ENCODE data around the gene RARS2. TPM values are rescaled to one million over a fixed set of nuclear protein-coding genes. Genes with fewer than 3 reads are reported as not detected.

The RARS2 gene
- total and polyA plus RNA-seq, 2 of the 8 experiments (the other 6 are each of a cell fraction or from before 2014, with no cell fraction given), result 10.2 to 40.5 TPM

- H4K91ac ChIP-seq (replicated peaks; ENCODE audit: insufficient read length, low read length), result no peak overlapping the region
Observed at GRCh38 chr6:87514831-87515230, 75.0 kb downstream of the RARS2 start.

More at GRCh38 chr6:87514831-87515230, 75.0 kb downstream of the RARS2 start:
- H2AFZ ChIP-seq (ENCODE audit: low read length), result no peak overlapping the region
- H2AK5ac ChIP-seq (ENCODE audit: low read depth, low read length), result no peak overlapping the region
- H2BK15ac ChIP-seq (ENCODE audit: low read length), result no peak overlapping the region
- H3K9ac ChIP-seq (replicated peaks in 1 of 4; ENCODE audit: extremely low read depth in 1 of 4, low read depth in 3 of 4, low read length in 3 of 4), result no peak overlapping the region
- H3K14ac ChIP-seq (ENCODE audit: insufficient read length), result no peak overlapping the region
- no peak overlapping the region for H3K27ac ChIP-seq (ENCODE audit: low read depth, low read length)
- ChIA-PET POLR2A (ENCODE audit: partially characterized antibody) (interaction anchor here (1.2 kb wide), 1 partner anchor 8 kb away, joined by 3 read pairs; no protein-coding TSS in a partner anchor), CTCF (ENCODE audit: partially characterized antibody) (interaction anchor here (0.6 to 1.9 kb wide), 3 partner anchors 24 to 1639 kb away, joined by 3 to 8 read pairs (median 3); no protein-coding TSS in a partner anchor)
- no peak overlapping the region for H3K18ac ChIP-seq (ENCODE audit: extremely low read depth, low read length)
- DNase-seq (ENCODE audit: low read depth in 1 of 2, low spot score in 2 of 2) (no peak), FAIRE-seq (no peak)
- no peak overlapping the region for H2BK120ac ChIP-seq (replicated peaks; ENCODE audit: low read depth, low read length)
- H4K8ac ChIP-seq (ENCODE audit: extremely low read depth, insufficient read depth, low read length), result no peak overlapping the region
- no peaks in the 10 kb centered on the region for H3K23me2 ChIP-seq (ENCODE audit: low read depth, low read length)
- H3K56ac ChIP-seq (replicated peaks; ENCODE audit: insufficient read length, low read depth, low read length), result no peak overlapping the region
- no peaks in the 10 kb centered on the region for H3K79me2 ChIP-seq (ENCODE audit: control insufficient read depth in 1 of 2, insufficient read depth in 2 of 2, low read length in 2 of 2)
- H4K5ac ChIP-seq (ENCODE audit: insufficient read length, low read depth, low read length), result no peak overlapping the region
- TF ChIP-seq GABPA (IDR thresholded peaks at IDR 0.05; ENCODE audit: borderline replicate concordance, insufficient read depth, low read length) (no peak), RBBP5 (IDR thresholded peaks at IDR 0.05; ENCODE audit: borderline replicate concordance, low read depth, low read length) (no peak), KDM5A (IDR thresholded peaks at IDR 0.05; ENCODE audit: low read length) (no peak), RAD21 (IDR thresholded peaks at IDR 0.05 in 1 of 2, conservative IDR thresholded peaks at IDR 0.05 in 1 of 2; ENCODE audit: low read depth in 2 of 2, low read length in 2 of 2) (no peak), SIN3A (conservative IDR thresholded peaks at IDR 0.05 in 1 of 2, IDR thresholded peaks at IDR 0.05 in 1 of 2; ENCODE audit: low read depth in 1 of 2, low read length in 2 of 2) (no peak), SRF (IDR thresholded peaks at IDR 0.05; ENCODE audit: low read depth, low read length) (no peak), ASH2L (IDR thresholded peaks at IDR 0.05; ENCODE audit: low read length) (no peak), SIX5 (IDR thresholded peaks at IDR 0.05; ENCODE audit: low read depth, low read length) (no peak), USF2 (IDR thresholded peaks at IDR 0.05; ENCODE audit: low read length) (no peak), SP2 (IDR thresholded peaks at IDR 0.05; ENCODE audit: low read length) (no peak), RFX5 (IDR thresholded peaks at IDR 0.05; ENCODE audit: borderline replicate concordance, low read depth, low read length) (no peak)
- no peak overlapping the region for H3K4me3 ChIP-seq (ENCODE audit: extremely low read depth in 1 of 4, insufficient read depth in 2 of 4, low read depth in 3 of 4, low read length in 4 of 4)
- no peak overlapping the region for H2BK12ac ChIP-seq (ENCODE audit: low read depth, low read length)
- no peaks in the 10 kb centered on the region for H3K9me3 ChIP-seq (ENCODE audit: insufficient read depth in 2 of 2, low read depth in 1 of 2, low read length in 1 of 2)
- H2BK20ac ChIP-seq (ENCODE audit: low read length), result no peak overlapping the region
- H3K23ac ChIP-seq (ENCODE audit: insufficient read length), result no peak overlapping the region
- no peaks in the 10 kb centered on the region for H3K79me1 ChIP-seq (ENCODE audit: low read depth, low read length)
- H3K36me3 ChIP-seq (ENCODE audit: control insufficient read depth in 2 of 4, insufficient read depth in 4 of 4, low read length in 3 of 4), result peaks cover 10 to 83% (median 41%) of the 10 kb centered on the region in 4 experiments; a peak in 7 of 8 replicates
- no peaks in the 10 kb centered on the region for H3K4me1 ChIP-seq (replicated peaks in 1 of 4; ENCODE audit: control insufficient read depth in 3 of 4, insufficient read depth in 4 of 4, low read length in 3 of 4)
- no peak overlapping the region for H3K4ac ChIP-seq (replicated peaks; ENCODE audit: insufficient read length, low read depth, low read length)
- 88% methylated on average over 2 of the region's 2 CpGs; no CpG with 5 or more reads in 1 of the 2 experiments for WGBS, 2 experiments (ENCODE audit: extremely low coverage in 1 of 2, insufficient coverage in 1 of 2, insufficient read length in 1 of 2, insufficient replicate concordance in 2 of 2, low coverage in 1 of 2, low lambda C conversion rate in 2 of 2, missing lambda C conversion rate in 1 of 2)
- H2BK5ac ChIP-seq (ENCODE audit: low read depth, low read length), result no peak overlapping the region
- H3K4me2 ChIP-seq (ENCODE audit: insufficient read depth in 1 of 2, low read depth in 2 of 2, low read length in 2 of 2), result no peak overlapping the region
- no peaks in the 10 kb centered on the region for H3K27me3 ChIP-seq (replicated peaks in 1 of 4; ENCODE audit: control insufficient read depth in 3 of 4, extremely low read depth in 1 of 4, insufficient read depth in 3 of 4, low read length in 3 of 4)
- H4K20me1 ChIP-seq (replicated peaks in 1 of 2; ENCODE audit: control insufficient read depth in 1 of 2, insufficient read depth in 2 of 2, low read length in 2 of 2), result no peaks in the 10 kb centered on the region

Measured in H1 (cell line).